Measurements from ENCODE around the gene HYAL3.

HYAL3 gene

DNA sequence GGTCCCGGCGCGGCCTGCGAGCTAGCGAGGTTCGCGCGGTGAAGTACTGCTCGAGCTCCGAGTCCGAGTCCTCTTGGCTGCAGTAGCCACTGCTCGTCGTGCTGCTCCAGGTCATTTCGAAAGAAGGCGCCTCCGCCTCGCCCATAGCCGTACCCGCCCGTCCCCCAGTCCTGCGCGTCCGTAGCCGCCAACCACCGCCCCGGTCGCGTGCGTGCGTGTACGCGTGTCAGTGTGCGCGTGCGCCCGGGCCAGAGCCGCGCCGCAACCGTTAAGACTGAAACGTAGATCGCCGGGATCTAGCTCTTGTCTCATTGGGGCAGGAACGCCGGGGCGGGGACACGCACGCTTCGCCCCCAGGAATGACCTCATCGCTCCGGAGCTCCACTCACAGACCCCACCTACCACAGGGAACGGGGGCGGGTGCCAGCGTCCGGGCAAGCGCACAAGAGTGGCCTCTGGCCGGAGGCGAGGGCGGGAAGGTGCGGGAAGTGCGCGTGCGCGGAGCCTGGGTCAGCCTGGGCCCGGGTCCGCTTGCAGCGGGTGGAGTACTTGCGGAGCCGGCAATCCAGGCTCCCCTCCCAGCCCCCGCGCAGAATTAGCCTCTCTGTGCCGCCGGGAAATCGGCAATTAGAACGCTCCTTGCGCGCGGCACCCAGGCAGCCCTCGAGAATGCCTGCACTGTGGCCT, 38.1 kb upstream of the HYAL3 start:
- H3K4me3 ChIP-seq (ENCODE audit: low read length): peak overlapping the region; percentile 92
- TF ChIP-seq CTCF (IDR thresholded peaks at IDR 0.05; ENCODE audit: insufficient read depth, low read depth, low read length, missing control alignments): no peak
- peak; percentile 100 for DNase-seq (ENCODE audit: low read depth)

- peak; percentile 18 for TF ChIP-seq CTCF (IDR thresholded peaks at IDR 0.05; ENCODE audit: insufficient read depth, low read depth, low read length, missing control alignments)
- peak overlapping the region; percentile 92 for H3K4me3 ChIP-seq (ENCODE audit: low read length)
- DNase-seq (ENCODE audit: low read depth): peak; percentile 53
Observed at GRCh38 chr3:50336452-50337174, 37.4 kb upstream of the HYAL3 start.

DNA sequence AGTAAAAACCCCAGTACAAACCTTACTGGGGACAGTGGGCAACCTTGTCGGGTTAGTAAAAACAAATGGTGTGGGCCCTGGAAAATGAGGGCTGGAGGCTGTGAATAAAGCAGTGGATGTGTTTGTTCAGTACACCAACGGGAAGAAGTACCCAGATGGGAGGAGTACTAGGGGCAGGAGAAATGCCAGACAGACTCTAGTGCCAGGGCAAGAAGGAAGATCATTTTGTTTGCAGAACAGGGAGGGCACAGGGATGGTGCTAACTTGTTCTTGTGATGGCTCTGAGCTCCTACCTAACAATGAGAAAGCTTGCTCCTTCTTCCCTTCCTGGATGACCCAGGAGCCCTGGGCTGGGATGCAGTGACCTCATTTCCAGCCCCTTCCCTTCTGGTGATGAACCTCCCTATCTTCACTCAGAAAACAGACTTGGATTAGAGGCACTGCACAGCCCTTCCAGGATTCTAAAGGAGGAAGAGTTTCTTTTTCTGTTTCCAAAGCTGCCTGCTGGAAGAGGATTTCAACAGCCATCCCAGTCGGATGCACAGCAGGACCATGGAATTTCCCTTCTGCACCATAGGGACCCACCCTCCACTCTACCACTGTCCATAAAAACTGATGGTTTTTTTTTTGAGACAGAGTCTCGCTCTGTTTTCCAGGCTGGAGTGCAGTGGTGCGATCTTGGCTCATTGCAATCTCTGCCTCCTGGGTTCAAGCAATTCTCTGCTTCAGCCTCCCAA, 35.3 kb upstream of the HYAL3 start:
- TF ChIP-seq CTCF (IDR thresholded peaks at IDR 0.05; ENCODE audit: insufficient read depth, low read depth, low read length, missing control alignments): no peak
- no peak overlapping the region for H3K4me3 ChIP-seq (ENCODE audit: low read length)
- no peak for DNase-seq (ENCODE audit: low read depth)

DNA sequence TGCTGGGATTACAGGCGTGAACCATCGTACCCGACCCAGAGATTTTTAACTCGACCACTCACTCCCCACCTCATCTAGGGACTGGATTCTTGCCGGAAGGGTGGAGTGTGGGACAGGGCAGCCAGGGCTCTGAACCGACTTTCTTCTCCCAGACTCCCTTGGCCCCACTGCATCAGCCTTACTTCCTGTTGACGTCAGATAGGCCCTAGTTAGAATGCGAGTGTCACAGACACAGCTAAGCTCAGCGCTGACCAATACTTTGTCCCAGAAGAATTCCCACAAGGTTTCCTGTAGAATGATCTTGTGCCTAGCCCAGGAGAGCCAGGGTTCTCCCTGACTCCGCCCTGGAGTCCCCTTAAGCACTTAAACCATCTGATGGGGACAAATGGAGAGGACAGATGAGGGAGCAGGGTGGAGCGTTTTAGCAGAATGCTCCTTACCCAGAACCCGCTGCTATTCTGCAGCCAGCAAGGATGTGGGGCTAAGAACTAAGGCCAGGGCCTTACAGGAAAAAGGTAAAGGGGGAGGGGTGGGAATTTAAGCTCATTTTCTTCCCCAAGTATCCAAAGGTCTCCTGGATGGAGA, 34.6 kb upstream of the HYAL3 start:
- no peak for TF ChIP-seq CTCF (IDR thresholded peaks at IDR 0.05; ENCODE audit: insufficient read depth, low read depth, low read length, missing control alignments)
- H3K4me3 ChIP-seq (ENCODE audit: low read length): no peak overlapping the region
- DNase-seq (ENCODE audit: low read depth): no peak

DNA sequence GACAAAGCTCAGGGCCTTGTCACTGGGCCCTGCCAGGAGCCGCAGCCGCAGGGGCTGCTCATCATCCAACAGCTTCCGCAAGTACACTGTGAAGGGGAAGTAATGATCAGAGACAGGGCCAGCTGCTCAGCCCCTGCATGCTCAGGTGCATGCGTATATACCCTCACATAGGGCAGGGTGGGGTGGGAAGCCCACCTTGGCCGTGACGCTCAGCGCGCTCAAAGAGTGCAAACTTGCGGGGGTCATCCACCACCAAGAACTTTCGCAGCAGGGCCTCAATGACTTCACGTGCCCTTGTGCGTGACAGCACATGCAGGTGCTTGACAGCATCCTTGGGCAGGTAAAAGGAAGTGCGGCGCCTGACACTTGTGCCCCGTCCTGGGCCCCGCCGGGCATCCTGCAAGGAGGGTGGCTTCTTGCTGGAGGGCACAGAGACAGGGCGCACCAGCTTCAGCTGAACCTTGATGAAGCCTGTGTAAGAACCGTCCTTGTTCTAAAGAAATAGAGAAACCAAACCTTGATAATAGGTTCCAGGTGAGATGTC, 32.2 kb upstream of the HYAL3 start:
- no peak for DNase-seq (ENCODE audit: low read depth)
- H3K4me3 ChIP-seq (ENCODE audit: low read length): no peak overlapping the region
- no peak for TF ChIP-seq CTCF (IDR thresholded peaks at IDR 0.05; ENCODE audit: insufficient read depth, low read depth, low read length, missing control alignments)

GRCh38 chr3:50330330-50330729, 31.1 kb upstream of the HYAL3 start:
- TF ChIP-seq CTCF (IDR thresholded peaks at IDR 0.05; ENCODE audit: insufficient read depth, low read depth, low read length, missing control alignments): no peak
- no peak for DNase-seq (ENCODE audit: low read depth)
- no peak overlapping the region for H3K4me3 ChIP-seq (ENCODE audit: low read length)

Data from epithelial cell of esophagus (primary cell).